Transverse colon (tissue), 4 donors: Measurements from ENCODE around the gene TNRC6B. TPM values are rescaled to one million over a fixed set of nuclear protein-coding genes. Genes with fewer than 3 reads are reported as not detected.

Source experiments
- DNase-seq: peaks from one replicate; pipeline ENCODE4 v3.0.0-alpha.2; 2019
- H3K27ac ChIP-seq, 4 donors: fragments of 200-600 bp; sonication (generic); 2 replicates each; pipeline ENCODE4 v1.5.1; 2016 to 2018; ENCODE audit warnings: inconsistent platforms in 4 of 4
- H3K27me3 ChIP-seq: fragments of 200-600 bp; sonication (generic); 2 replicates; pipeline ENCODE4 v1.5.1; 2017; ENCODE audit warnings: inconsistent platforms
- H3K36me3 ChIP-seq, 4 donors: fragments of 200-600 bp; sonication (generic); 2 replicates each; pipeline ENCODE4 v1.5.1; 2017 to 2019; ENCODE audit warnings: inconsistent platforms in 4 of 4
- H3K4me1 ChIP-seq, 4 donors: fragments of 200-600 bp; sonication (generic); 2 replicates each; pipeline ENCODE4 v1.5.1; 2017 to 2020; ENCODE audit warnings: inconsistent platforms in 4 of 4
- H3K4me3 ChIP-seq, 4 donors: fragments of 200-600 bp; sonication (generic); 1 replicate in 1 of 4; 2 replicates in 3 of 4; pipeline versions ENCODE4 v1.5.1 to v1.6.1; 2017 to 2019; ENCODE audit warnings: inconsistent platforms in 4 of 4
- H3K9me3 ChIP-seq, 2 donors: fragments of 200-600 bp; sonication (generic); 2 replicates each; pipeline ENCODE4 v1.5.1; 2017 to 2019; ENCODE audit warnings: inconsistent platforms in 2 of 2
- EP300 ChIP-seq: sonication (generic); formaldehyde crosslinking; IDR thresholded peaks from one replicate; pipeline ENCODE4 v1.6.1; 2017; ENCODE audit warnings: antibody characterized with exemption, low read depth
- POLR2A ChIP-seq: fragments of 450-650 bp; IDR thresholded peaks from one replicate; pipeline ENCODE4 v1.6.1; 2016; ENCODE audit warnings: antibody characterized with exemption, mild to moderate bottlenecking, moderate library complexity
- POLR2AphosphoS5 ChIP-seq, 3 donors: sonication (generic); formaldehyde crosslinking; IDR thresholded peaks; one replicate each; pipeline ENCODE4 v1.6.1; 2016; ENCODE audit warnings: antibody characterized with exemption in 3 of 3
- WGBS, 2 donors: methylation state at CpG; one replicate each; pipeline ENCODE4 v1.1.5; 2018; ENCODE audit warnings: low coverage in 1 of 2; 5-methylcytosine and 5-hydroxymethylcytosine counted together
- in situ Hi-C, 4 donors: fragments of 200-750 bp; cut with MboI; loops; one replicate each; pipeline versions ENCODE4 v1.15.0 to v1.15.1; 2017; ENCODE audit warnings: low sequenced_read_pairs in 3 of 4, low pct_ligation_motif_present in 1 of 4, low pct_unique_long_range_greater_than_20kb in 1 of 4
- intact Hi-C: fragments of 100-400 bp; cut with DNase I; formaldehyde crosslinking; loops from one replicate; pipeline ENCODE4 v1.15.1; 2023; ENCODE audit warnings: low total_unique reads
- total RNA-seq, 4 donors: library from RNA; depleted of rRNA; stranded (reverse); fragments of >200 nt; gene quantifications; one replicate each; pipeline ENCODE4 v1.1.0, GENCODE V29; 2016
- TF ChIP-seq, protein P1 (sequence below), 5 experiments: fragments of 200-600 bp in 3 of 5; fragments of 450-650 bp in 2 of 5; sonication (generic) in 3 of 5; IDR thresholded peaks; 1 replicate in 2 of 5; 2 replicates in 3 of 5; pipeline ENCODE4 v1.5.1; 2016 to 2017; ENCODE audit warnings: antibody characterized with exemption in 5 of 5, inconsistent platforms in 3 of 5, mild to moderate bottlenecking in 2 of 5, moderate library complexity in 1 of 5

TNRC6B gene
- total RNA-seq, 4 donors from 2014 or later = 36.7 to 108 (median 54.0) TPM

DNA sequence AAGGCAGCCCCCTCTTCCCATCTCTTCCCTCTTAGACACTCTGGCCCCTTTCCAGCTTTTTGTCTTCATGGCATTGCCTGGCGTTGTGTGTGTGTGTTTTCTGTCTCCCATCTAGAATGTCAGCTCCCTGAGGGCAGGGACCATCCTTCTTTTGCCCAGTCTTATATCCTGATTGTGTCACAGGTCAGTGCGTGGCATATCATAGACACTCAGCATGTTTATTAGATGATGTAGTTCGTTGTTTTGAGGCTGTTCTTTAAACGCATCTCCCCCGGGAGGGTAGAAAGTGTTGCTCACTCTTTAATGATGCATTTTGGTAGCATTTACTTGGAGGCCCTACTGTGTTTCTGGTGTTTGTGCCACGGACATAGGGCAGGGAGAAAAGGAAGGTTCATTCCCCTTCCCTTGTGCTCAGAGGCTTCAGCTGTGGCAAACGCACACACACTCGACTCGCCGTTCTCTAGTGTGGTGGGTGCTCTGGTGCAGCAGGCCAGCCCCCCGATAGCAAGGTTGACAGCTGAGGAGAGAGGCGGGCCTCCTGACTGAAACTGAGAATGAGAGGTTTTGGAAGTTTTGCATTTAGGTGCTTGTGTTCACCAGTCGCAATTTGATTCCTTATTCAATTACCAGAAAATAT lies 60.2 kb downstream of the TNRC6B start:
- intact Hi-C loops = no loop called here
- Histone ChIP-seq H3K4me1 (peaks cover 8 to 23% (median 12%) of the 10 kb centered on the region in 4 donors), H3K27ac (no peak overlapping the region), H3K9me3 (no peaks in the 10 kb centered on the region), H3K27me3 (no peaks in the 10 kb centered on the region), H3K36me3 (no peaks in the 10 kb centered on the region), H3K4me3 (no peak overlapping the region)
- no peak for DNase-seq
- 60 to 83% methylated on average over 1 to 13 of the region's 13 CpGs for WGBS, 2 donors
- TF ChIP-seq POLR2AphosphoS5 (IDR thresholded peaks at IDR 0.05) = no peak
- TF ChIP-seq, protein P1, sequence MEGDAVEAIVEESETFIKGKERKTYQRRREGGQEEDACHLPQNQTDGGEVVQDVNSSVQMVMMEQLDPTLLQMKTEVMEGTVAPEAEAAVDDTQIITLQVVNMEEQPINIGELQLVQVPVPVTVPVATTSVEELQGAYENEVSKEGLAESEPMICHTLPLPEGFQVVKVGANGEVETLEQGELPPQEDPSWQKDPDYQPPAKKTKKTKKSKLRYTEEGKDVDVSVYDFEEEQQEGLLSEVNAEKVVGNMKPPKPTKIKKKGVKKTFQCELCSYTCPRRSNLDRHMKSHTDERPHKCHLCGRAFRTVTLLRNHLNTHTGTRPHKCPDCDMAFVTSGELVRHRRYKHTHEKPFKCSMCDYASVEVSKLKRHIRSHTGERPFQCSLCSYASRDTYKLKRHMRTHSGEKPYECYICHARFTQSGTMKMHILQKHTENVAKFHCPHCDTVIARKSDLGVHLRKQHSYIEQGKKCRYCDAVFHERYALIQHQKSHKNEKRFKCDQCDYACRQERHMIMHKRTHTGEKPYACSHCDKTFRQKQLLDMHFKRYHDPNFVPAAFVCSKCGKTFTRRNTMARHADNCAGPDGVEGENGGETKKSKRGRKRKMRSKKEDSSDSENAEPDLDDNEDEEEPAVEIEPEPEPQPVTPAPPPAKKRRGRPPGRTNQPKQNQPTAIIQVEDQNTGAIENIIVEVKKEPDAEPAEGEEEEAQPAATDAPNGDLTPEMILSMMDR (IDR thresholded peaks at IDR 0.05) = no peak
- no peak for TF ChIP-seq EP300
- TF ChIP-seq POLR2A = no peak
- in situ Hi-C loops = no loop called here

DNA sequence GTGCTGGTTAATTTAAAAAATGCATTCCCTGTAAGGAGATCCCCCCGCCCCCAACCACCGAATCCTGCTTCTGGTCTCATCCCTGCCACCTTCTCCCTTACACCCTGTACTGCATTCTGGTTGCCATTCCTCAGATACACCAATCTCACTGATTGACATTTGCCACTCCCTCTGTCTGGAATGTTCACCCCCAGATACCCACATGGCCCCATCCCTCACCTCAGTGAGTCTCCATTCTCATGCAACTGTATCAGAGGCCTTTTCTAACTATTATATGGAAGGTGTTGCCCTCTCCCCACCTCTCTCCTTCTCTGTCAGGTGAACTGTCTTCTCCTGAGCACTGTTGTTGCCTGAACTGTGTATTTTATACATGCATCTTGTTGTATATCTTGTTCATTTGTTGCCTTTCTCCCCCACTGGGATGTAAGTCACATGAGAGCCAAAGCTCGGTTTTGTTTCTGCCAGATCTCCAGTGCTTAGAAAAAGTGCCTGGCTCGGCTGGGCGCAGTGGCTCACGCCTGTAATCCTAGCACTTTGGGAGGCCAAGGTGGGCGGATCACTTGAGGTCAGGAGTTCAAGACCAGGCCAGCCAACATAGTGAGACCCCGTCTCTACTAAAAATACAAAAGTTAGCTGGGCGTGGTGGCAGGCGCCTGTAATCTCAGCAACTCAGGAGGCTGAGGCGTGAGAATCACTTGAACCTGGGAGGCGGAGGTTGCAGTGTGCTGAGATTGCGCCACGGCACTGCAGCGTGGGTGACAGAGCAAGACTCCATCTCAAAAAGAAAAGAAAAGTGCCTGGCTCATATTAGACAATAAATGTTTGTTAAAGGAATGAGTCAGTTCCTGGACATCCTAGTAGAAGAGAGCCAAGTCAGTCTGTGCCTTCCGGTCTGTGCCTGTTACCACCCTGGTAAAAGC lies 61.0 kb downstream of the TNRC6B start:
- H3K4me3 ChIP-seq = no peak overlapping the region
- no peak for TF ChIP-seq POLR2A
- TF ChIP-seq EP300 = no peak
- TF ChIP-seq POLR2AphosphoS5 (IDR thresholded peaks at IDR 0.05) = no peak
- no peaks in the 10 kb centered on the region for H3K9me3 ChIP-seq
- H3K36me3 ChIP-seq = no peaks in the 10 kb centered on the region
- H3K27me3 ChIP-seq = no peaks in the 10 kb centered on the region
- intact Hi-C loops = no loop called here
- H3K4me1 ChIP-seq = peaks cover 8 to 27% (median 12%) of the 10 kb centered on the region in 4 donors
- WGBS, 2 donors = 66 to 68% methylated on average over 8 to 16 of the region's 16 CpGs
- DNase-seq = no peak
- H3K27ac ChIP-seq = peak overlapping the region; percentile 1 to 42 (median 16)
- in situ Hi-C loops = no loop called here

DNA sequence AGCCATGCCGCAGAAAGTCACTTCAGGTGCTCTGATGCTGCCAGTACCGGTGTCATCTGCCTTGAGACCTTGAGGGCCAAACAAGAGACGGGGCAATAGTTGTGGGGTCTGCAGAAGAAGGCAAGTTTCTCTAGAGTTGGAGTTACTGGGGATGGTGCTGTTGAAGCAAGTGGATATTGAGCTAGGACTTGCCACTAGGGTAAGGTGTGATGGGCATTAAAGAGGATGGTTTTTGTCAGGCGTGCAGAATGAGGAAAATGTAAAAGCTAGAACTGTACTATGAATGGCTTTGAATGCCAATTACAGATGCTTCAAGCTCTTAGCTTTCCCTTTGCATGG lies 61.6 kb downstream of the TNRC6B start:
- in situ Hi-C loops (no loop called here), intact Hi-C loops (no loop called here)
- TF ChIP-seq EP300 = no peak
- TF ChIP-seq, protein P1 (IDR thresholded peaks at IDR 0.05) = no peak
- no peak for TF ChIP-seq POLR2AphosphoS5 (IDR thresholded peaks at IDR 0.05)
- TF ChIP-seq POLR2A = no peak
- no peaks in the 10 kb centered on the region for H3K36me3 ChIP-seq
- H3K27me3 ChIP-seq = no peaks in the 10 kb centered on the region
- no peak for DNase-seq
- no peaks in the 10 kb centered on the region for H3K9me3 ChIP-seq
- WGBS, 2 donors = 82 to 90% methylated on average over 2 to 4 of the region's 4 CpGs
- H3K27ac ChIP-seq = peak overlapping the region in 1 of 4 donors; percentile 1
- H3K4me3 ChIP-seq = no peak overlapping the region
- H3K4me1 ChIP-seq = peaks cover 8 to 32% (median 14%) of the 10 kb centered on the region in 4 donors

DNA sequence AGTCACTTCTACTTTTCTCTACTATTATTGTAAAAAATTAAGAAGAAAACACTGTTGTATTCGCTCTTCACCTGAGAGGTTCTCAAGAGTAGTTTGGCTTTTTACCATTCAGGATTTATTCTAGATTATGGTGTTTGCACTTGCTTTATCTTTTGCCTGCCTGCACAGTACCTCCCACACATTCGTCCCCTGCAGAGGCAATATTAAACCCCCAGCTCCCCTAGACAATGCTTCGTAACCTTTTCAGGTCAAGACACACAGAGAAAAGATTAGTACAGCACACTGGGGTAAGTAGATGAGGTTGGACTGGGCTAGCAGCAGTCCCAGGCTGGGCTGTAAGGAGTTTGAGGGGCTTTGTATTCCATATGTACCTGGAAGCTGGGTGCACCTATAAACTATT lies 62.4 kb downstream of the TNRC6B start:
- Histone ChIP-seq H3K27ac (no peak overlapping the region), H3K4me1 (peaks cover 8 to 36% (median 15%) of the 10 kb centered on the region in 4 donors), H3K27me3 (no peaks in the 10 kb centered on the region), H3K9me3 (no peaks in the 10 kb centered on the region), H3K36me3 (no peaks in the 10 kb centered on the region), H3K4me3 (no peak overlapping the region)
- TF ChIP-seq POLR2A (no peak), EP300 (no peak), POLR2AphosphoS5 (IDR thresholded peaks at IDR 0.05) (no peak)
- TF ChIP-seq, protein P1 (IDR thresholded peaks at IDR 0.05) = no peak
- 83 to 88% methylated on average over 3 of the region's 3 CpGs for WGBS, 2 donors
- in situ Hi-C loops (no loop called here), intact Hi-C loops (no loop called here)
- no peak for DNase-seq
